ENCODE data around the gene SLC19A1.

DNA sequence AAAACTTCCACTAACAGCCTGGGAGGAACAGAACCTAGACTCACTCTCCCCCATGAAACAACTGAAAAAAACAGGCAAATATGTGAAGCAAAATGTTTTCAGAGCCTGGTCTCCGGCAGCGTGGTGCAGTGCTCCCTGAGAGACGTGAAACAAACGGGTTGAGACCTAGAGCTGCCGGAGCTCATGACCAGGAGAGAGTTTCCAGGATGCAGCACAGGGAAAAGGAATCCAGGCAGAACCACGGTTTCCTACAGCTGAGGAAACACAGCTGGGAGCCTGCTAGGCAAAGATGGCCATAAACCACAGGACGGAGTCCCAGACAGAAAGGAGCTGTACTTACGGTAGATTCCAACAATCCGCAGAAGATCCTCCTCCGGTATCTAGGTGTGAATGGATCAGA lies 20.2 kb upstream of the SLC19A1 start:
- TF ChIP-seq, protein P1, sequence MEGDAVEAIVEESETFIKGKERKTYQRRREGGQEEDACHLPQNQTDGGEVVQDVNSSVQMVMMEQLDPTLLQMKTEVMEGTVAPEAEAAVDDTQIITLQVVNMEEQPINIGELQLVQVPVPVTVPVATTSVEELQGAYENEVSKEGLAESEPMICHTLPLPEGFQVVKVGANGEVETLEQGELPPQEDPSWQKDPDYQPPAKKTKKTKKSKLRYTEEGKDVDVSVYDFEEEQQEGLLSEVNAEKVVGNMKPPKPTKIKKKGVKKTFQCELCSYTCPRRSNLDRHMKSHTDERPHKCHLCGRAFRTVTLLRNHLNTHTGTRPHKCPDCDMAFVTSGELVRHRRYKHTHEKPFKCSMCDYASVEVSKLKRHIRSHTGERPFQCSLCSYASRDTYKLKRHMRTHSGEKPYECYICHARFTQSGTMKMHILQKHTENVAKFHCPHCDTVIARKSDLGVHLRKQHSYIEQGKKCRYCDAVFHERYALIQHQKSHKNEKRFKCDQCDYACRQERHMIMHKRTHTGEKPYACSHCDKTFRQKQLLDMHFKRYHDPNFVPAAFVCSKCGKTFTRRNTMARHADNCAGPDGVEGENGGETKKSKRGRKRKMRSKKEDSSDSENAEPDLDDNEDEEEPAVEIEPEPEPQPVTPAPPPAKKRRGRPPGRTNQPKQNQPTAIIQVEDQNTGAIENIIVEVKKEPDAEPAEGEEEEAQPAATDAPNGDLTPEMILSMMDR (IDR thresholded peaks at IDR 0.05), result no peak
- no peak for TF ChIP-seq POLR2A (IDR thresholded peaks at IDR 0.05)
